ENCODE results near the gene DBT.
A peak's percentile ranks its signal among the peaks of the same experiment; 100 is the strongest.
"Not testable (repeated sequence)": the region's sequence is repeated elsewhere in the genome, so short reads cannot be mapped to it uniquely, and the experiment has no call there.

DBT gene

DNA sequence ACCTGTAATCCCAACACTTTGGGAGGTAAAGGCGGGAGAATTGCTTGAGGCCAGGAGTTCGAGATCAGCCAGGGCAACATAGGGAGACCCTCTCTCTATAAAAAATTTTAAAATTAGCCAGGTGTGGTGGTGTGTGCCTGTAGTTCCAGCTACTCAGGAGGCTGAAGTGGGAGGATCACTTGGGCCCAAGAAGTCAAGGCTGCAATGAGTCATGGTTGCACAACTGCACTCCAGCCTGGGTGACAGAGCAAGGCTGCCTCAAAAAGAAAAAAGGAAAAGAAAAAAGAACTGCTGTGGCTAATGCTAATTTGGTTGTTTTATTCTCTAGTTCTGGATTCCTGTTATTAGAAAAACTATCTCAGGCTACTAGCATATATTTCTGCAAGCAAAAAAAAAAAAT, 29.8 kb downstream of the DBT start:
- TF ChIP-seq, protein P1, sequence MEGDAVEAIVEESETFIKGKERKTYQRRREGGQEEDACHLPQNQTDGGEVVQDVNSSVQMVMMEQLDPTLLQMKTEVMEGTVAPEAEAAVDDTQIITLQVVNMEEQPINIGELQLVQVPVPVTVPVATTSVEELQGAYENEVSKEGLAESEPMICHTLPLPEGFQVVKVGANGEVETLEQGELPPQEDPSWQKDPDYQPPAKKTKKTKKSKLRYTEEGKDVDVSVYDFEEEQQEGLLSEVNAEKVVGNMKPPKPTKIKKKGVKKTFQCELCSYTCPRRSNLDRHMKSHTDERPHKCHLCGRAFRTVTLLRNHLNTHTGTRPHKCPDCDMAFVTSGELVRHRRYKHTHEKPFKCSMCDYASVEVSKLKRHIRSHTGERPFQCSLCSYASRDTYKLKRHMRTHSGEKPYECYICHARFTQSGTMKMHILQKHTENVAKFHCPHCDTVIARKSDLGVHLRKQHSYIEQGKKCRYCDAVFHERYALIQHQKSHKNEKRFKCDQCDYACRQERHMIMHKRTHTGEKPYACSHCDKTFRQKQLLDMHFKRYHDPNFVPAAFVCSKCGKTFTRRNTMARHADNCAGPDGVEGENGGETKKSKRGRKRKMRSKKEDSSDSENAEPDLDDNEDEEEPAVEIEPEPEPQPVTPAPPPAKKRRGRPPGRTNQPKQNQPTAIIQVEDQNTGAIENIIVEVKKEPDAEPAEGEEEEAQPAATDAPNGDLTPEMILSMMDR (IDR thresholded peaks at IDR 0.05; ENCODE audit: insufficient read depth, low read depth, low read length, missing control alignments), result no peak
- no peak overlapping the region for H3K4me3 ChIP-seq (ENCODE audit: low read length)
- DNase-seq (ENCODE audit: low read depth), result peak; percentile 42

DNA sequence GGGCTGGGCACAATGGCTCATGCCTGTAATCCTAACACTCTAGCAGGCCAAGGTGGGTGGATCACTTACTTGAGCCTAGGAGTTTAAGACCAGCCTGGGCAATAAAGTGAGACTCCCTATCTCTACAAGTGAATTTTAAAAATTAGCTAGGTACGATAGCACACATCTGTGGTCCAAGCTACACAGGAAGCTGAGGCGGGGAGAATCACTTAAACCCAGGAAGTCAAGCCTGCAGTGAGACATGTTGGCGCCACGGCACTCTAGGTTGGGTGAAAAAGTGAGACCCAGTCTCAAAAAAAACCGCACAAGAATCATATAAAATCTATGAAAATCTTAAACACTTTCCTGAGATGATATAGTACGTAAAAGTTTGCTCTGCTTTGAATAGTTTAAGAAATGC, 30.2 kb downstream of the DBT start:
- no peak for DNase-seq (ENCODE audit: low read depth)
- H3K4me3 ChIP-seq (ENCODE audit: low read length), result no peak overlapping the region
- TF ChIP-seq, protein P1 (IDR thresholded peaks at IDR 0.05; ENCODE audit: insufficient read depth, low read depth, low read length, missing control alignments), result no peak

DNA sequence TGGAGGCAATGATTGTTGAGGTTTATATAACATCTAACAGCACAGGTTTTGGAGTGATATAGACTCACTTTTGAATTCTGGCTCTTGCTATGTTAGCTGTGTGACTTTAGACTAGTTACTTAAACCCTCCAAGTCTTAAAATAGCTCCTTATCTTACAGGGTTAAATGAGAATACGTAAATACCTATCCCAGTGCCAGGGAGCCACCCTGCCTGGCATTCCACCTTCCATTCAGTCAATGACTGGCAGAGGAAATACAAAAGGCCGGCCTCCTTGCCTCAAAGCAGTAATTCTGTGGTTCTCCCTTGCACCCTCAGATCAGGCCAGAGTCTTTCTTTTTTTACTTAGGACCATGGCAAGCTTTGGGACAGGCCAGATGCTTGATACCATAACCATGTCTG, 31.8 kb downstream of the DBT start:
- H3K4me3 ChIP-seq (ENCODE audit: low read length), result no peak overlapping the region
- TF ChIP-seq, protein P1 (IDR thresholded peaks at IDR 0.05; ENCODE audit: insufficient read depth, low read depth, low read length, missing control alignments), result no peak
- no peak for DNase-seq (ENCODE audit: low read depth)

DNA sequence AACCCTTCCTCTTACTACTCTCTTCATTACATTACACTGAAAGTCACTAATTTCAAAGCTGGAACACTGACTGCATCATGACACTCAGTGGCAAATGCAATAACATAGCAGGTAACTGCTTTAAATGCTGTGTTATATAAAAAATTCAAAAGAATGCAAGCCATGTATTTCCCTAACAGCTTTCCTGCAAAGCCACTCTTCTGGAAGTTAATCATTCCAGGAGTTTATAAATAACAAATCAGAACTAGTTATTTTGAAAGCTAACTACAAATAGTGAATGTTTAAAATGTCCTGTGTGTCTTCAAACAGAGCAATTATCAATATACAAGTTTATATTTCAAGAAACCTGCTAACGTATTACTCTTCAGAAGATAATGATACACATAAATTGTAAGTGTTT, 34.5 kb downstream of the DBT start:
- TF ChIP-seq, protein P1 (IDR thresholded peaks at IDR 0.05; ENCODE audit: insufficient read depth, low read depth, low read length, missing control alignments), result no peak
- no peak for DNase-seq (ENCODE audit: low read depth)

DNA sequence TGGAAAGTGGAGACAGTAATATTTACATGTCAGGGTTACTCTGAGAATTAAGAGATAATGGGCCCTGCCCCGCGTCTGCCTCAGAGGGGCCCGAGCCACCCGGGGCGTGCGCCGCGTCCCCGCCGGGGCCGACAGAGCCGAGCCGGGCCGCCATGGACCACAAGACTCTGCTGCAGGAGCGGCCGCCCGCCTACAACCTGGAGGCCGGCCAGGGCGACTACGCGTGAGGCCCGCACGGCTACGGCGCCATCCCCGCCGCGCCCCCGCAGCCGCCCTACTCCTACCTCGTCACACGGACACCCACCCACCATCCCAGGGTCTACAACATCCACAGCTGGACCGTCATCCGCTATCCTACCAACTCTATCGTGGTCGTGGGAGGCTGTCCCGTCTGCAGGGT, 36.5 kb downstream of the DBT start:
- no peak overlapping the region for H3K4me3 ChIP-seq (ENCODE audit: low read length)
- TF ChIP-seq, protein P1 (IDR thresholded peaks at IDR 0.05; ENCODE audit: insufficient read depth, low read depth, low read length, missing control alignments), result no peak
- no peak for DNase-seq (ENCODE audit: low read depth)

More for the DNA sequence above, 34.5 kb downstream of the DBT start:
- no peak overlapping the region for H3K4me3 ChIP-seq (ENCODE audit: low read length)

DNA sequence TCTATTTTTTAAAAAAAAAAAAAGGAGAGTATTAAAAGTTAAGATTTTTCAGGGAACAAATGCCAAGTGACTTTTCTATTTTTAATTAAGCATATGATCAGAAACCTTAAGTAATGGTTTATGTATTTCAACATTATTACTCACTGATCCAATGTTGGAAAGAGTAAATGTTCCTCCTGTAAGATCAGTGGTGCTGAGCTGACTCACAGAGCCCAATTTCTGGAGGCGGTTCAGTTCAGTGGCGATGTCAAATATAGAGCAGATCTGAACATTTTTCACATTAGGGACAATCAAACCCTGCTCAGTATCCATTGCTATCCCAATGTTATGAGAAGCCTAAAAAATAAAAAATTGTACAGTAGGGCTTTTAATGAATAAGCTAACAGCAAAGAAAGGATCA, 43.3 kb downstream of the DBT start:
- DNase-seq (ENCODE audit: low read depth), result no peak
- TF ChIP-seq, protein P1 (IDR thresholded peaks at IDR 0.05; ENCODE audit: insufficient read depth, low read depth, low read length, missing control alignments), result no peak
- no peak overlapping the region for H3K4me3 ChIP-seq (ENCODE audit: low read length)

DNA sequence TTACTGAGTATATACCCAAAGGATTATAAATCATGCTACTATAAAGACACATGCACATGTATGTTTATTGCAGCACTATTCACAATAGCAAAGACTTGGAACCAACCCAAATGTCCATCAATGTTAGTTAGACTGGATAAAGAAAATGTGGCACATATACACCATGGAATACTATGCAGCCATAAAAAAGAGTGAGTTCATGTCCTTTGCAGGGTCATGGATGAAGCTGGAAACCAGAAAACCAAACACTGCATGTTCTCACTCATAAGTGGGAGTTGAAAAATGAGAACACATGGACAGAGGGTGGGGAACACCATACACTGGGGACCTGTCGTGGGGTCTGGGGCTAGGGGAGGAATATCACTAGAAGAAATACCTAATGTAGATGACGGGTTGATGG, 44.0 kb downstream of the DBT start:
- DNase-seq (ENCODE audit: low read depth); H3K4me3 ChIP-seq (ENCODE audit: low read length): not testable (repeated sequence)

DNA sequence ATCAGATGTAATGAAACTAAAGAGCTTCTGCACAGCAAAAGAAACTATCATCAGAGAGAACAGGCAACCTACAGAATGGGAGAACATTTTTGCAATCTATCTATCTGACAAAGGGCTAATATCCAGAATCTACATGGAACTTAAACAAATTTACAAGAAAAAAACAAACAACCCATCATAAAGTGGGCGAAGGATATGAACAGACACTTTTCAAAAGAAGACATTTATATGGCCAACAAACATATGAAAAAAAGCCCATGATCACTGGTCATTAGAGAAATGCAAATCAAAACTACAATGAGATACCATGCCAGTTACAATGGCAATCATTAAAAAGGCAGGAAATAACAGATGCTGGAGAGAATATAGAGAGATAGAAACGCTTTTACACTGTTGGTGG, 44.5 kb downstream of the DBT start:
- DNase-seq (ENCODE audit: low read depth); H3K4me3 ChIP-seq (ENCODE audit: low read length): not testable (repeated sequence)

DNA sequence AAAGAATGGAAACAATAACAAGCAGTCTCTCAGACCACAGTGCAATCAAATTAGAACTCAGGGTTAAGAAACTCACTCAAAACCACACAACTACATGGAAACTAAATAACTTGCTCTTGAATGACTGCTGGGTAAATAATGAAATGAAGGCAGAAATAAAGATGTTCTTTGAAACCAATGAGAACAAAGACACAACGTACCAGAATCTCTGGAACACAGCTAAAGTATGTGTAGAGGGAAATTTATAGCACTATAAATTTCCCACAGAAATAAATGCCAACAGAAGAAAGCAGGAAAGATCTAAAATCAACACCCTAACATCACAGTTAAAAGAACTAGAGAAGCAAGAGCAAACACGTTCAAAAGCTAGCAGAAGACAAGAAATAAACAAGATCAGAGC, 46.9 kb downstream of the DBT start:
- H3K4me3 ChIP-seq (ENCODE audit: low read length); DNase-seq (ENCODE audit: low read depth): not testable (repeated sequence)

DNA sequence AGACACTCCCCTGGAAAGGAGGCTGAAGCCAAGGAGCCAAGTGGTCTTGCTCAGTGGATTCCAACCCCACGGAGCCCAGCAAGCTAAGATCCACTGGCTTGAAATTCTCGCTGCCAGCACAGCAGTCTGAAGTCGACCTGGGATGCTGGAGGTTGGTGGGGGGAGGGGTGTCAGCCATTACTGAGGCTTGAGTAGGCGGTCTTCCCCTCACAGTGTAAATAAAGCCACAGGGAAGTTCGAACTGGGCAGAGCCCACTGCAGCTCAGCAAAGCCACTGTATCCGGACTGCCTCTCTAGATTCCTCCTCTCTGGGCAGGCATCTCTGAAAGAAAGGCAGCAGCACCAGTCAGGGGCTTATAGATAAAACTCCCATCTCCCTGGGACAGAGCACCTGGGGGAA, 49.6 kb downstream of the DBT start:
- not testable (repeated sequence) for DNase-seq (ENCODE audit: low read depth); H3K4me3 ChIP-seq (ENCODE audit: low read length)
